Measurements from ENCODE around the gene ZMYM2.

The ZMYM2 gene

GRCh38 chr13:20109037-20109436, 150.5 kb downstream of the ZMYM2 start:
- DNase-seq: no peak

GRCh38 chr13:20114066-20114610, 155.6 kb downstream of the ZMYM2 start:
- DNase-seq: no peak

- DNase-seq: no peak
Observed at GRCh38 chr13:20116213-20116612, 157.7 kb downstream of the ZMYM2 start.

GRCh38 chr13:20118268-20119140, 160.0 kb downstream of the ZMYM2 start:
- peak; percentile 43 for DNase-seq

GRCh38 chr13:20119960-20120359, 161.4 kb downstream of the ZMYM2 start:
- DNase-seq: no peak

GRCh38 chr13:20121159-20121525, 162.6 kb downstream of the ZMYM2 start:
- no peak for DNase-seq

- no peak for DNase-seq
Observed at GRCh38 chr13:20124303-20124702, 165.8 kb downstream of the ZMYM2 start.

GRCh38 chr13:20125129-20125782, 166.7 kb downstream of the ZMYM2 start:
- DNase-seq: no peak

- DNase-seq: no peak
Observed at GRCh38 chr13:20125783-20126165, 167.2 kb downstream of the ZMYM2 start.

GRCh38 chr13:20126541-20127261, 168.2 kb downstream of the ZMYM2 start:
- no peak for DNase-seq

- DNase-seq: no peak
Observed at GRCh38 chr13:20127262-20127561, 168.7 kb downstream of the ZMYM2 start.

GRCh38 chr13:20127562-20128458, 169.3 kb downstream of the ZMYM2 start:
- no peak for DNase-seq

- no peak for DNase-seq
Observed at GRCh38 chr13:20128459-20128931, 170.0 kb downstream of the ZMYM2 start.

- DNase-seq: no peak
Observed at GRCh38 chr13:20129076-20129475, 170.5 kb downstream of the ZMYM2 start.

GRCh38 chr13:20130012-20130411, 171.5 kb downstream of the ZMYM2 start:
- no peak for DNase-seq

GRCh38 chr13:20130652-20131051, 172.1 kb downstream of the ZMYM2 start:
- no peak for DNase-seq

- DNase-seq: no peak
Observed at GRCh38 chr13:20131057-20131832, 172.7 kb downstream of the ZMYM2 start.

GRCh38 chr13:20132052-20132634, 173.6 kb downstream of the ZMYM2 start:
- no peak for DNase-seq

GRCh38 chr13:20134732-20135131, 176.2 kb downstream of the ZMYM2 start:
- no peak for DNase-seq

GRCh38 chr13:20136781-20137703, 178.5 kb downstream of the ZMYM2 start:
- DNase-seq: no peak

All from T-helper 9 cell (primary cell).